NB4 (cell line): ENCODE results near the gene TBX10.

Experiments
- DNase-seq: peaks from one replicate; pipeline ENCODE4 v3.0.0; 2010; ENCODE audit warnings: low read depth
- H3K4me3 ChIP-seq: one replicate; pipeline ENCODE4 v1.5.1; 2011; ENCODE audit warnings: mild to moderate bottlenecking, low read depth, low read length, moderate library complexity
- MYC ChIP-seq: IDR thresholded peaks from 2 replicates; pipeline ENCODE4 v1.6.1; 2011; ENCODE audit warnings: low read depth, low read length
- POLR2A ChIP-seq: IDR thresholded peaks from 2 replicates; pipeline ENCODE4 v1.6.1; 2011; ENCODE audit warnings: mild to moderate bottlenecking; ENCODE audit not compliant: insufficient read length; ENCODE audit errors: extremely low read depth
- TF ChIP-seq, protein P1 (sequence below): IDR thresholded peaks from 2 replicates; pipeline ENCODE4 v1.6.1; 2011; ENCODE audit warnings: low read depth, low read length
- TF ChIP-seq, protein P2 (sequence below): IDR thresholded peaks from one replicate; pipeline ENCODE4 v1.5.1; 2012; ENCODE audit warnings: low read depth, low read length

Gene TBX10

DNA sequence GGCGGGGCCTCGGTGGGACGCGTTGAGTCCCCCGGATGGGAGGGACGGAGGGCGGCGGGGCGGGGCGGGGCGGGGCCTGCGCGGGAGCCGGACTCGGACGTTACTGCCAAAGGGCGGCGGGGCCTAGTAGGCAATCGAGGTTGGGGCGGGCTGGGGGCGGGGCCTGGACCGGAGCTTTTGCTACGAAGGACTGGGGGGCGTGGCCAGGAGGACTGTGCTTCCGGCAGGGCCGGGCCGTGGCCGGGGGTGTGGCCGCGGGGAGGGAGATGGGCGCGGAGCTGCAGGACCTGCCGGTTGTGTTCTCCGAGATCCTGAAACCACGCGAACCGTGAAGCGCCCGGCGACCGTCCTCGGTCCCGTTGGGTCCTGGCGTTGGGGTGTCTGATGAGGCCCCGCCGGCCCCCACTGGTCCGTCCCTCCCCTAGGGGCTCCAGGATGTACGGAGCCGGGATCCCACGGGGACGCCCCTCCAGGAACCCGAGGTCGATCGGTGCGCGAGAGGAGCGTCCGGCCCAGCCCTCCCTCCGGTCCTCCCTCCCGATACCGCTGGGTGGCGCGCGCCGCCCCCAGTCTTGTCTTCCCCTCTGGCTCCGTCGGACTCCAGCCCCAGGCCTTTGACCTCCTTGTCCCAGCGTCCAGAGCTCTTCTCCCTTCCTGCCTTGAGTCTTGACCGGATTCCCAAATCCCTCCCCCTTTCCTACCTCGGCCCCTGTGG, 9.2 kb downstream of the TBX10 start:
- peak overlapping the region; percentile 57 for H3K4me3 ChIP-seq
- DNase-seq: peak; percentile 98
- TF ChIP-seq, protein P1, sequence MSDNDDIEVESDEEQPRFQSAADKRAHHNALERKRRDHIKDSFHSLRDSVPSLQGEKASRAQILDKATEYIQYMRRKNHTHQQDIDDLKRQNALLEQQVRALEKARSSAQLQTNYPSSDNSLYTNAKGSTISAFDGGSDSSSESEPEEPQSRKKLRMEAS: peak; percentile 62; the same call in 1 of the 2 replicates
- TF ChIP-seq, protein P2, sequence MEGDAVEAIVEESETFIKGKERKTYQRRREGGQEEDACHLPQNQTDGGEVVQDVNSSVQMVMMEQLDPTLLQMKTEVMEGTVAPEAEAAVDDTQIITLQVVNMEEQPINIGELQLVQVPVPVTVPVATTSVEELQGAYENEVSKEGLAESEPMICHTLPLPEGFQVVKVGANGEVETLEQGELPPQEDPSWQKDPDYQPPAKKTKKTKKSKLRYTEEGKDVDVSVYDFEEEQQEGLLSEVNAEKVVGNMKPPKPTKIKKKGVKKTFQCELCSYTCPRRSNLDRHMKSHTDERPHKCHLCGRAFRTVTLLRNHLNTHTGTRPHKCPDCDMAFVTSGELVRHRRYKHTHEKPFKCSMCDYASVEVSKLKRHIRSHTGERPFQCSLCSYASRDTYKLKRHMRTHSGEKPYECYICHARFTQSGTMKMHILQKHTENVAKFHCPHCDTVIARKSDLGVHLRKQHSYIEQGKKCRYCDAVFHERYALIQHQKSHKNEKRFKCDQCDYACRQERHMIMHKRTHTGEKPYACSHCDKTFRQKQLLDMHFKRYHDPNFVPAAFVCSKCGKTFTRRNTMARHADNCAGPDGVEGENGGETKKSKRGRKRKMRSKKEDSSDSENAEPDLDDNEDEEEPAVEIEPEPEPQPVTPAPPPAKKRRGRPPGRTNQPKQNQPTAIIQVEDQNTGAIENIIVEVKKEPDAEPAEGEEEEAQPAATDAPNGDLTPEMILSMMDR: peak; percentile 79
- TF ChIP-seq MYC: peak; percentile 52; the same call in 1 of the 2 replicates
- TF ChIP-seq POLR2A: peak; percentile 75

DNA sequence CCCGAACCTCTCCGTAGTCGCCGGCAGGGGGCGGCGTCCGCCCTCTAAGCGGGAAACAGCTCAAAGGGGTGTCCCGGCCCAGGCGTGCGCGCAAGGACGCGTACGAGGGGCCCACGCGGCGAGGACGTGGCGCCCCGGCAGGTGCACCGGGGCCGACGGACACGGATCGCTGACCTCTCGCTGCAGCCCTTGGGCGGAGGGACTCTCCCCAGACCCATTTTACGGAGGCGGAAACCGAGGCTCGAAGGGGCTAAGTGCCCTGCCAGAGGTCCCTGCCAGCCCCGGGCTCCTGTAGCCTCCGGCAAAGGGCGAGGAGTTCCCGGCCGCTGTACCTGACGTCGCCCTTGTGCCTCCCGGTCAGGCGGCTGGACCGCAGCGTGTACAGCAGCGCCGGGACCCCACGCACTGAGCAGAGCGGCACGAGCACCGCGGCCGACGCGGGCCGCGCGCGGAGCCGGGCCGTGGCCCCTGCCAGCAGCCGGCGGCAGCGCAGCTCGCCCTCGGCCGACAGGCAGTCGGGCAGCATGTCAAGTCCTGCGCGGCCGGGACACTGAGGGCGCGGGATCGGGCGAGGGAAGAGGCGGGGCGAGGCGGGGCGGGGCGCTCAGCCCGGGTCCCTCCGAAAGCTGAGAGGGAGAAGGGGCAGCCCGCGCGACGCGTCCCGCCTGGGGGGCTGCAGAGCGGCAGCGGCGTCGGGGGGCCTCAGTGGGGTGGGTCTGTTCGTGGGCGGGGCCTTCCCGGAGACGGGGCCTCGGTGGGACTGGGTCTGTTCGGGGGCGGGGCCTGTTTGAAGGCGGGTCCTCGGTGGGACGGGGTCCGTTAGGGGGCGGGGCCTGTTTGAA, 10.0 kb downstream of the TBX10 start, which contains the start of gene NUDT8:
TSS of gene NUDT8 (minus strand) at position 552 of the 842 bp plus-strand sequence. CDS start at position 526, 26 bp downstream.
- H3K4me3 ChIP-seq: peak within 1 kb of the TSS; percentile 57
- TF ChIP-seq, protein P2: peak; percentile 80
- peak; percentile 80 for TF ChIP-seq POLR2A
- TF ChIP-seq, protein P1: peak; percentile 88
- peak; percentile 92 for TF ChIP-seq MYC
- peak; percentile 93 for DNase-seq

DNA sequence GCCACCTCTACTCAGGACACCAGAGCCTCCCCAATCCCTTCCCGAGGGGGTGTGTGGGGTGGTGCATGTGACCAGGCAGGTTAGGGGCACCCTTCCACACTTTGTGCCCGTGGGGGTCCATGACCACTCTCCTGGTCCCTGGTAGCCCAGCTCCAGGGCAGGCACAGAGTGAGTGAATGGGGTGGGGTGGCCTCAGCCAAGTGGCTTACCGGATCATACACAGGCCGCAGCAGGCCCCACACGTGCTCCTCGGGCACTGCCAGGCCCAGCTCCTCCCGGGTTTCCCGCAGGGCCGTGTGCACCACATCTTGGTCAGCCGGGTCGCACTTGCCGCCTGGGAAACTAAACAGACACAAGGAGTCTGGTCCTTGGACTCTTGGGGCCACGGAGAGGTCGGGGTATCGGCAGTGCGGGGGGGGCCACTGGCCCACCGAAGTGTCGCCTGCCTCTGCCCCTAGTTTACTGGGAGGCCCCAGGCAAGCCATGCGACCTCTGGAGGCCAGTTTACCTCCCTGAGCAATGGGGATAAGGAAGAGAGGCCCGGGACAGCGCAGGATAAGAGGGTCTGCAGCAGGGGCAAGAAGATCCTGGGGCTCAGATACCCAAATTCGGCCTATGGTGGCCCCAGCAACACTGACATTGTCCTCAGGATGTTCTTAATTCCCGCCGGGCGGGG, 10.7 kb downstream of the TBX10 start:
- no peak for DNase-seq
- TF ChIP-seq, protein P2: no peak
- TF ChIP-seq MYC: no peak
- TF ChIP-seq, protein P1: no peak
- TF ChIP-seq POLR2A: no peak
- no peak overlapping the region for H3K4me3 ChIP-seq

DNA sequence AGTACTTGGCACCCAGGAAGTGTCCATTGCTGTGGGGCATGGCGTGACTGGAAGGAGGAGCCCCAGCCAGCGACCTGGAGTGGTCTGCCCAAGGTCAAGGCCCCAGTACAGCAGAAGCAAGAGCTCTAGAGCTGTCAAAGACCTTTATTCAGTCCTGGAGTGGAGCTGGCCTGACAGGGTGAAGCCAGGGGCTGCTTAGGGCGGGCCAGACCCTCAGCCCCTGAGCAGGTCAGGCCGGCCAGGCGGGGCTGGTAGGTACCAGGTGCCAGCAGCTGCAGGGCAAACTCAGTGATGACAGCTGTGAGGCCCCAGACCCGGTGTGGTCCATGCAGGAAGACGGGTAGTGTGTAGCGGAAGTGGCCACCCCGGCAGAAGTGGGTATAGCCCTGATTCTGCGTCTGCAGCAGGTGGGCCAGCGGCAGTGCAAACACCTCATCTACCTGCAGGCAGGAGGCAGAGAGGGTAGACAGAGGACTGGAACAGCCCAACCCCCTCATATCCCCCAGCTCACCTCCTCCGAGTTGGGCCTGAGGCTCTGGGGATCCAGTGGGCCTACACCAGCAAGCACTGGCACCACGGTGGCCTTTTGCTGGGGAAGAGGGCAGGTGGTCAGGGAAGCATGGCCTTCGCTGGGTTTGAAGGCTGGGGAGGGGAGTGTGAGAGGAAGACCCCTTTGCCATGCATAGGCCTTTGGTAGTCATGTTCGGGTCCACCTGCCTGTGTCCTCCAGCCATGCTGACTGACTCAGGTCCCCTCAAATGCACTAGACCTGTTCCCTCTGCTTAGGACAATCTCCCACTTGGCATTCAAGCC, 11.5 kb downstream of the TBX10 start:
- no peak for DNase-seq
- no peak overlapping the region for H3K4me3 ChIP-seq
- TF ChIP-seq, protein P1: no peak
- TF ChIP-seq POLR2A (no peak), MYC (no peak)
- TF ChIP-seq, protein P2: no peak

DNA sequence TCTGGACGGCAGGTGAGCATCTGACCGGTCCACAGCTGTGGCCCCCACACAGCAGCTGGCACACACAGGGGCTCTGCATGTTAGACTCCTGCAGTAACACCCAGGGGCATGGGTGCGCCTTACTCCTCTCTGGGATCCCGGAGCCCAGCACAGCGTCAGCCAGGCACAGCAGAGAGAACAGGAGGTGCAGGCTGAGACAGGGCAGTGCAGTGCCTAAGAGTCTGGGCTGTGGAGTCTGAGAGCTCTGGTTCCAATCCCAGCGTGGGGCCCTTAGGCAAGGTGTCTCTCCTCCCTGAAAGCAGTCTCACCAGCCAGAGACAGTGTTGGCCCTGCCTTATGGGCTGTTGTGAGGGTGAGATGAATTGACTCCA, 12.1 kb downstream of the TBX10 start:
- TF ChIP-seq, protein P2: no peak
- TF ChIP-seq POLR2A (no peak), MYC (no peak)
- TF ChIP-seq, protein P1: no peak
- no peak overlapping the region for H3K4me3 ChIP-seq
- no peak for DNase-seq
